Stomach (tissue), 4 donors: ENCODE data around the gene UGGT2.

Experiments used
- EP300 ChIP-seq: sonication (generic); formaldehyde crosslinking; IDR thresholded peaks from one replicate; pipeline ENCODE4 v1.6.1; 2017; ENCODE audit warnings: antibody characterized with exemption
- POLR2A ChIP-seq, 4 donors: fragments of 450-650 bp; IDR thresholded peaks; one replicate each; pipeline ENCODE4 v1.6.1; 2016; ENCODE audit warnings: antibody characterized with exemption in 4 of 4, control low read depth in 2 of 4, mild to moderate bottlenecking in 1 of 4, moderate library complexity in 1 of 4
- POLR2AphosphoS5 ChIP-seq, 3 donors: sonication (generic); formaldehyde crosslinking; IDR thresholded peaks; one replicate each; pipeline ENCODE4 v1.6.1; 2016; ENCODE audit warnings: antibody characterized with exemption in 3 of 3
- TF ChIP-seq, protein P1 (sequence below), 7 experiments: fragments of 450-650 bp in 4 of 7; fragments of 200-600 bp in 3 of 7; sonication (generic) in 3 of 7; IDR thresholded peaks; one replicate each; pipeline ENCODE4 v1.5.1; 2016 to 2019; ENCODE audit warnings: antibody characterized with exemption in 7 of 7, control low read depth in 2 of 7, mild to moderate bottlenecking in 1 of 7

DNA sequence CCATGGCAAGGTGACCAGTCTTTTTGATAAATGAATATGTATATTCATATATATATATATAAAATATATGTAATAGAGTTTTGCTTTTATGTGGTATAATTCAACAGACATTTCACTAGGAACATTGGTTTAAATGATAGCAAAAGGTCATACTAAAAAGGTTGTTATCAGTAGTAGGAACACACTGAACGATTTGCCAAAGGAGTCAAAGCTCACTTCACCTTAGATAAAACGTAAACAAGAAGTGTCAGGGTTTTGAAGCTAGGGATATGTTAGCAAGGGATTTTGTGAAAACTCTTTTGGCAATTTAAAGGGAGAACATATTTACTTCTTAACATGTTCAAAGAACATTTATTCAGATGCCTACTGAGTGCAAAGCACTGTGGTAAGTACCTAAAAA lies 28.7 kb upstream of the UGGT2 start:
- TF ChIP-seq POLR2A (IDR thresholded peaks at IDR 0.05) (no peak), EP300 (no peak), POLR2AphosphoS5 (IDR thresholded peaks at IDR 0.05) (no peak)
- TF ChIP-seq, protein P1, sequence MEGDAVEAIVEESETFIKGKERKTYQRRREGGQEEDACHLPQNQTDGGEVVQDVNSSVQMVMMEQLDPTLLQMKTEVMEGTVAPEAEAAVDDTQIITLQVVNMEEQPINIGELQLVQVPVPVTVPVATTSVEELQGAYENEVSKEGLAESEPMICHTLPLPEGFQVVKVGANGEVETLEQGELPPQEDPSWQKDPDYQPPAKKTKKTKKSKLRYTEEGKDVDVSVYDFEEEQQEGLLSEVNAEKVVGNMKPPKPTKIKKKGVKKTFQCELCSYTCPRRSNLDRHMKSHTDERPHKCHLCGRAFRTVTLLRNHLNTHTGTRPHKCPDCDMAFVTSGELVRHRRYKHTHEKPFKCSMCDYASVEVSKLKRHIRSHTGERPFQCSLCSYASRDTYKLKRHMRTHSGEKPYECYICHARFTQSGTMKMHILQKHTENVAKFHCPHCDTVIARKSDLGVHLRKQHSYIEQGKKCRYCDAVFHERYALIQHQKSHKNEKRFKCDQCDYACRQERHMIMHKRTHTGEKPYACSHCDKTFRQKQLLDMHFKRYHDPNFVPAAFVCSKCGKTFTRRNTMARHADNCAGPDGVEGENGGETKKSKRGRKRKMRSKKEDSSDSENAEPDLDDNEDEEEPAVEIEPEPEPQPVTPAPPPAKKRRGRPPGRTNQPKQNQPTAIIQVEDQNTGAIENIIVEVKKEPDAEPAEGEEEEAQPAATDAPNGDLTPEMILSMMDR (IDR thresholded peaks at IDR 0.05) = no peak
